ENCODE data around the gene HOXA10.

The HOXA10 gene

DNA sequence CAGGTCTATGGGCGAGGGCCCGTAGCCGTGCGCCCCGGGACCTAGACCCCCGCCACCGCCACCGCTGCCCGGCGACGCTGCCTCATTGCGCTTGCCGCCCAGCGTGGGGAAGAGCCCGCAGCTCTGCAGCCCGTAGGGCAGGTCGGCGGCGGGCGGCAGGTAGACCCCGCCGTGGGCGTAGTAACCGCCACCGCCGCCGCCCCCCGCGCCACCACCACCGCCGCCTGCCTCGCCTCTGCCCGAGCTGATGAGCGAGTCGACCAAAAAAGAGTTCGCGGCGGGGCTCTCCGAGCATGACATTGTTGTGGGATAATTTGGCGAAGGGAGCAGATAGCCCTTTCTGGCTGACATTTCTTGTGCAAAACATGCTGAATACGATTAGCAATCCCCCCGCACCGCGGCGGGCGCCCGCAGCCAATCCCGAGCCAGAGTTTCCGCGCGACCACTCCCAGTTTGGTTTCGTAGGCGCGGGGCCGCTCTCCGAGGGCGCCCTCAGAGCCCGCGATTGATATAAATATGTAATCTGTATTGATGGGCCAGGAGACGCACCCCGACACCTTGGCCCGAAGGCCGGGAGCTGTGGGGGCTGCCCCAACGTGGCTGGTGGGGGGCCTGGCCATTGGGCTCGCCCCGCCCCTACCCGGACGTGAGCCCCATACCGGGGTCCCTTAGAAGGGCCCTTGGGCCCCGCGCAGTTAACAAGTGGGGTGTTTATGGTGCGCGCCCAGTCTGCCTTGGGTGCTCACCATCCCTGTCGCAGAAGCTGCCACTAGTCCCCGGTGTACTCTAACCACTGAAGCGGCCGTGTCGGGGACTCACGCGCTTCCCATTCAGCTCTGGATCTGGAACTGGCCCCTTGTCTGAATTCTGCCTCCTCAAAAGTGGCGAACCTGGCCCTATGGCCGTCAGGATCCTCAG is at the start of gene HOXA10:
Gene HOXA10, minus strand, starts transcription at position 365 of the 918 bp plus-strand sequence. Its CDS starts 14 bp downstream, at position 351.
- TF ChIP-seq BACH2 (CRISPR knock-in tag; IDR thresholded peaks at IDR 0.05; ENCODE audit: borderline replicate concordance) (no peak), ZNF70 (CRISPR knock-in tag; IDR thresholded peaks at IDR 0.05) (no peak), ZNF565 (CRISPR knock-in tag; conservative IDR thresholded peaks at IDR 0.05; ENCODE audit: low read depth) (no peak), CSDC2 (CRISPR knock-in tag; IDR thresholded peaks at IDR 0.05) (no peak), ZNF8 (CRISPR knock-in tag; IDR thresholded peaks at IDR 0.05) (no peak), PPARA (CRISPR knock-in tag; IDR thresholded peaks at IDR 0.05; ENCODE audit: borderline replicate concordance) (no peak), ARNTL (CRISPR knock-in tag; IDR thresholded peaks at IDR 0.05; ENCODE audit: borderline replicate concordance, low read depth) (no peak), RARB (CRISPR knock-in tag; IDR thresholded peaks at IDR 0.05) (no peak), ZFP30 (CRISPR knock-in tag; IDR thresholded peaks at IDR 0.05) (no peak), GLIS3 (CRISPR knock-in tag; IDR thresholded peaks at IDR 0.05) (no peak), ZC3H10 (CRISPR knock-in tag; IDR thresholded peaks at IDR 0.05) (no peak)
- TF ChIP-seq, protein P1, sequence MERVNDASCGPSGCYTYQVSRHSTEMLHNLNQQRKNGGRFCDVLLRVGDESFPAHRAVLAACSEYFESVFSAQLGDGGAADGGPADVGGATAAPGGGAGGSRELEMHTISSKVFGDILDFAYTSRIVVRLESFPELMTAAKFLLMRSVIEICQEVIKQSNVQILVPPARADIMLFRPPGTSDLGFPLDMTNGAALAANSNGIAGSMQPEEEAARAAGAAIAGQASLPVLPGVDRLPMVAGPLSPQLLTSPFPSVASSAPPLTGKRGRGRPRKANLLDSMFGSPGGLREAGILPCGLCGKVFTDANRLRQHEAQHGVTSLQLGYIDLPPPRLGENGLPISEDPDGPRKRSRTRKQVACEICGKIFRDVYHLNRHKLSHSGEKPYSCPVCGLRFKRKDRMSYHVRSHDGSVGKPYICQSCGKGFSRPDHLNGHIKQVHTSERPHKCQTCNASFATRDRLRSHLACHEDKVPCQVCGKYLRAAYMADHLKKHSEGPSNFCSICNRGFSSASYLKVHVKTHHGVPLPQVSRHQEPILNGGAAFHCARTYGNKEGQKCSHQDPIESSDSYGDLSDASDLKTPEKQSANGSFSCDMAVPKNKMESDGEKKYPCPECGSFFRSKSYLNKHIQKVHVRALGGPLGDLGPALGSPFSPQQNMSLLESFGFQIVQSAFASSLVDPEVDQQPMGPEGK (CRISPR knock-in tag; IDR thresholded peaks at IDR 0.05; ENCODE audit: borderline replicate concordance) = no peak
- TF ChIP-seq, protein P2, sequence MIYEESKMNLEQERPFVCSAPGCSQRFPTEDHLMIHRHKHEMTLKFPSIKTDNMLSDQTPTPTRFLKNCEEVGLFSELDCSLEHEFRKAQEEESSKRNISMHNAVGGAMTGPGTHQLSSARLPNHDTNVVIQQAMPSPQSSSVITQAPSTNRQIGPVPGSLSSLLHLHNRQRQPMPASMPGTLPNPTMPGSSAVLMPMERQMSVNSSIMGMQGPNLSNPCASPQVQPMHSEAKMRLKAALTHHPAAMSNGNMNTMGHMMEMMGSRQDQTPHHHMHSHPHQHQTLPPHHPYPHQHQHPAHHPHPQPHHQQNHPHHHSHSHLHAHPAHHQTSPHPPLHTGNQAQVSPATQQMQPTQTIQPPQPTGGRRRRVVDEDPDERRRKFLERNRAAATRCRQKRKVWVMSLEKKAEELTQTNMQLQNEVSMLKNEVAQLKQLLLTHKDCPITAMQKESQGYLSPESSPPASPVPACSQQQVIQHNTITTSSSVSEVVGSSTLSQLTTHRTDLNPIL (CRISPR knock-in tag; IDR thresholded peaks at IDR 0.05; ENCODE audit: low read depth) = no peak
- TF ChIP-seq, protein P3, sequence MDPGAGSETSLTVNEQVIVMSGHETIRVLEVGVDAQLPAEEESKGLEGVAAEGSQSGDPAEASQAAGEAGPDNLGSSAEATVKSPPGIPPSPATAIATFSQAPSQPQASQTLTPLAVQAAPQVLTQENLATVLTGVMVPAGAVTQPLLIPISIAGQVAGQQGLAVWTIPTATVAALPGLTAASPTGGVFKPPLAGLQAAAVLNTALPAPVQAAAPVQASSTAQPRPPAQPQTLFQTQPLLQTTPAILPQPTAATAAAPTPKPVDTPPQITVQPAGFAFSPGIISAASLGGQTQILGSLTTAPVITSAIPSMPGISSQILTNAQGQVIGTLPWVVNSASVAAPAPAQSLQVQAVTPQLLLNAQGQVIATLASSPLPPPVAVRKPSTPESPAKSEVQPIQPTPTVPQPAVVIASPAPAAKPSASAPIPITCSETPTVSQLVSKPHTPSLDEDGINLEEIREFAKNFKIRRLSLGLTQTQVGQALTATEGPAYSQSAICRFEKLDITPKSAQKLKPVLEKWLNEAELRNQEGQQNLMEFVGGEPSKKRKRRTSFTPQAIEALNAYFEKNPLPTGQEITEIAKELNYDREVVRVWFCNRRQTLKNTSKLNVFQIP (CRISPR knock-in tag; IDR thresholded peaks at IDR 0.05; ENCODE audit: borderline replicate concordance, low read depth) = no peak
- TF ChIP-seq, protein P4, sequence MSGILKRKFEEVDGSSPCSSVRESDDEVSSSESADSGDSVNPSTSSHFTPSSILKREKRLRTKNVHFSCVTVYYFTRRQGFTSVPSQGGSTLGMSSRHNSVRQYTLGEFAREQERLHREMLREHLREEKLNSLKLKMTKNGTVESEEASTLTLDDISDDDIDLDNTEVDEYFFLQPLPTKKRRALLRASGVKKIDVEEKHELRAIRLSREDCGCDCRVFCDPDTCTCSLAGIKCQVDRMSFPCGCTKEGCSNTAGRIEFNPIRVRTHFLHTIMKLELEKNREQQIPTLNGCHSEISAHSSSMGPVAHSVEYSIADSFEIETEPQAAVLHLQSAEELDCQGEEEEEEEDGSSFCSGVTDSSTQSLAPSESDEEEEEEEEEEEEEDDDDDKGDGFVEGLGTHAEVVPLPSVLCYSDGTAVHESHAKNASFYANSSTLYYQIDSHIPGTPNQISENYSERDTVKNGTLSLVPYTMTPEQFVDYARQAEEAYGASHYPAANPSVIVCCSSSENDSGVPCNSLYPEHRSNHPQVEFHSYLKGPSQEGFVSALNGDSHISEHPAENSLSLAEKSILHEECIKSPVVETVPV (CRISPR knock-in tag; IDR thresholded peaks at IDR 0.05) = no peak
- TF ChIP-seq, protein P5, sequence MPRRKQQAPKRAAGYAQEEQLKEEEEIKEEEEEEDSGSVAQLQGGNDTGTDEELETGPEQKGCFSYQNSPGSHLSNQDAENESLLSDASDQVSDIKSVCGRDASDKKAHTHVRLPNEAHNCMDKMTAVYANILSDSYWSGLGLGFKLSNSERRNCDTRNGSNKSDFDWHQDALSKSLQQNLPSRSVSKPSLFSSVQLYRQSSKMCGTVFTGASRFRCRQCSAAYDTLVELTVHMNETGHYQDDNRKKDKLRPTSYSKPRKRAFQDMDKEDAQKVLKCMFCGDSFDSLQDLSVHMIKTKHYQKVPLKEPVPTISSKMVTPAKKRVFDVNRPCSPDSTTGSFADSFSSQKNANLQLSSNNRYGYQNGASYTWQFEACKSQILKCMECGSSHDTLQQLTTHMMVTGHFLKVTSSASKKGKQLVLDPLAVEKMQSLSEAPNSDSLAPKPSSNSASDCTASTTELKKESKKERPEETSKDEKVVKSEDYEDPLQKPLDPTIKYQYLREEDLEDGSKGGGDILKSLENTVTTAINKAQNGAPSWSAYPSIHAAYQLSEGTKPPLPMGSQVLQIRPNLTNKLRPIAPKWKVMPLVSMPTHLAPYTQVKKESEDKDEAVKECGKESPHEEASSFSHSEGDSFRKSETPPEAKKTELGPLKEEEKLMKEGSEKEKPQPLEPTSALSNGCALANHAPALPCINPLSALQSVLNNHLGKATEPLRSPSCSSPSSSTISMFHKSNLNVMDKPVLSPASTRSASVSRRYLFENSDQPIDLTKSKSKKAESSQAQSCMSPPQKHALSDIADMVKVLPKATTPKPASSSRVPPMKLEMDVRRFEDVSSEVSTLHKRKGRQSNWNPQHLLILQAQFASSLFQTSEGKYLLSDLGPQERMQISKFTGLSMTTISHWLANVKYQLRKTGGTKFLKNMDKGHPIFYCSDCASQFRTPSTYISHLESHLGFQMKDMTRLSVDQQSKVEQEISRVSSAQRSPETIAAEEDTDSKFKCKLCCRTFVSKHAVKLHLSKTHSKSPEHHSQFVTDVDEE (CRISPR knock-in tag; IDR thresholded peaks at IDR 0.05) = no peak
- no peak for ATAC-seq

DNA sequence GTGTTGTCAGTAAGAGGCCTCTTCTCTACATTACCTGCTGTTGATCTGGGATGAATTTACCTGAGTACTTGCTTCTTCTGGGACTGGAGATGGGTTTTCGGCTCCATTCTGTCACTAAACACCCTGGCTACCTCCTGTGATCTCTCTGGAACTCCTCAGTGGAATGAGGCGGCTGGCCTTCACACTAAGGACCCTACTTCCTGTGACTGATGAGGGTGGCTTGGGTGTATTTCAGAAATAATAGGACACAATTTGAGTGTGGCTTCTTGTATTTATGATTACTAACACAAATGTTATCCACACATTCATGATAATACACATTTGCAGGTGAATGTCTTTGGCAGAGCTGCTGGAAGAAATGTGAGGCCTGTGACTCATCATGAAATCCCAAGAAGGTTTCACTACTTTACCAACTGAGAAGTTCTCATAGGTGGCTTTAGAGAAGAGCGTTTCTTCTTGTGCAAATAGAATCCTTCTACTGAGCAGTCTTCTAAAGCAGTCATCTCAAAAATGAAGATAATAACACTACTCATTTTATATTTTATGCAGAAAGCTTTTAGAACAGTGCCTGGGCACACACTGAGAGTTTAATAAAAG is 47.2 kb upstream of the HOXA10 start:
- ATAC-seq = no peak
- TF ChIP-seq SNAI2 (CRISPR knock-in tag; IDR thresholded peaks at IDR 0.05) (no peak), ZNF565 (CRISPR knock-in tag; conservative IDR thresholded peaks at IDR 0.05; ENCODE audit: low read depth) (no peak), PPARA (CRISPR knock-in tag; IDR thresholded peaks at IDR 0.05; ENCODE audit: borderline replicate concordance) (no peak), ZC3H10 (CRISPR knock-in tag; IDR thresholded peaks at IDR 0.05) (no peak), TOX (CRISPR knock-in tag; IDR thresholded peaks at IDR 0.05; ENCODE audit: borderline replicate concordance) (no peak)

DNA sequence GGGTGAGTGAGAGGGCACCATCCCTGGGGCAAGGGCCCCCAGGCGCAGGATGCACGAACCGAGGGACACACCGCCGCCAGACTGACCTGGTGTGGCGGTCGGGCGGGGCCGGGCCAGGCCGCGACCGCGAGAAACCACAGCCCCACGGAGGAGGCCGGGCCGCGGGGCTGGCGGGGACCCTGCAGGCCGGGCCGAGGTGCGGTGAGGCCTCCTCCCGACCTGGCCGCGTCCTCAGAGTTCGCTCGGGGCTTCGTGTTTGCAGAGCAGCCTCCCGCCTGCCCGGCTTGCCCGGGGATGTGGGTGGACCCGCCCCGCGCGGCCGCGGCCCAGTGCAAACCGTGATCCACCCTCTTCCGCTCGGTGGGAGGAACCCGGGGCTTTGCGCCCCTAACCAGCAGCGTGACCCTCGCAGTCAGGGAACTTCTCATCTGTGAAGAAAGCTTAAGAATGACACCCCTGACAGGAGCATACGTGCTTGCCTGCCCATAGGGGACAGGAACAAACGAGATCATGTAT is 46.4 kb upstream of the HOXA10 start:
- ATAC-seq = peak; percentile 37
- TF ChIP-seq, protein P5 (CRISPR knock-in tag; IDR thresholded peaks at IDR 0.05) = no peak
- TF ChIP-seq TOX (CRISPR knock-in tag; IDR thresholded peaks at IDR 0.05; ENCODE audit: borderline replicate concordance) (no peak), ZFP3 (CRISPR knock-in tag; IDR thresholded peaks at IDR 0.05) (no peak), ZNF70 (CRISPR knock-in tag; IDR thresholded peaks at IDR 0.05) (no peak), TCF4 (CRISPR knock-in tag; IDR thresholded peaks at IDR 0.05; ENCODE audit: borderline replicate concordance) (no peak), ISL1 (CRISPR knock-in tag; IDR thresholded peaks at IDR 0.05) (no peak), ZFP30 (CRISPR knock-in tag; IDR thresholded peaks at IDR 0.05) (no peak), ZNF565 (CRISPR knock-in tag; conservative IDR thresholded peaks at IDR 0.05; ENCODE audit: low read depth) (no peak), BACH2 (CRISPR knock-in tag; IDR thresholded peaks at IDR 0.05; ENCODE audit: borderline replicate concordance) (no peak)
- TF ChIP-seq, protein P3 (CRISPR knock-in tag; IDR thresholded peaks at IDR 0.05; ENCODE audit: borderline replicate concordance, low read depth) = no peak
